ENCODE data around the gene OR2A14. TPM values are rescaled to one million over a fixed set of nuclear protein-coding genes. Genes with fewer than 3 reads are reported as not detected.
"Not testable (repeated sequence)": the region's sequence is repeated elsewhere in the genome, so short reads cannot be mapped to it uniquely, and the experiment has no call there.

Gene OR2A14
- total and polyA plus RNA-seq, 3 donors from 2014 or later, result not detected

GRCh38 chr7:144109283-144109682 is 13.7 kb upstream of the OR2A14 start, which contains the start of gene OR2A2:
Gene OR2A2 (plus strand): TSS chr7:144109583. CDS start chr7:144109583, 0 bp downstream.
- intact Hi-C loops (cut with DNase I; ENCODE audit: low total_unique reads), result no loop called here
- no peaks in the 10 kb centered on the region for H3K4me1 ChIP-seq
- DNase-seq, result no peak
- no peak for TF ChIP-seq POLR2A (IDR thresholded peaks at IDR 0.05)
- TF ChIP-seq CTCF (IDR thresholded peaks at IDR 0.05), result no peak
- 87 to 98% methylated on average over 2 of the region's 2 CpGs for WGBS, 2 donors
- no peak within 1 kb of the TSS for H3K4me3 ChIP-seq
- H3K27ac ChIP-seq, result no peak within 1 kb of the TSS
- no peaks in the 10 kb centered on the region for H3K9me3 ChIP-seq
- H3K27me3 ChIP-seq, result no peaks in the 10 kb centered on the region
- no peaks in the 10 kb centered on the region for H3K36me3 ChIP-seq (ENCODE audit: low read depth, missing control alignments)

GRCh38 chr7:144110272-144110671 is 12.7 kb upstream of the OR2A14 start:
- intact Hi-C loops (cut with DNase I; ENCODE audit: low total_unique reads), result no loop called here
- Histone ChIP-seq H3K4me3 (no peak overlapping the region), H3K9me3 (no peaks in the 10 kb centered on the region), H3K4me1 (no peaks in the 10 kb centered on the region), H3K27ac (no peak overlapping the region), H3K27me3 (no peaks in the 10 kb centered on the region), H3K36me3 (ENCODE audit: low read depth, missing control alignments) (no peaks in the 10 kb centered on the region)
- no peak for DNase-seq
- 81 to 83% methylated on average over 5 of the region's 5 CpGs for WGBS, 2 donors
- no peak for TF ChIP-seq CTCF (IDR thresholded peaks at IDR 0.05)
- TF ChIP-seq POLR2A (IDR thresholded peaks at IDR 0.05), result no peak

GRCh38 chr7:144113651-144114050 is 9.3 kb upstream of the OR2A14 start:
- intact Hi-C loops (cut with DNase I; ENCODE audit: low total_unique reads), result no loop called here
- WGBS, 2 donors, result 47 to 59% methylated on average over 1 of the region's 1 CpG

GRCh38 chr7:144118341-144118740 is 4.6 kb upstream of the OR2A14 start:
- 60 to 72% methylated on average over 7 to 8 of the region's 8 CpGs for WGBS, 2 donors
- Histone ChIP-seq H3K36me3 (ENCODE audit: low read depth, missing control alignments) (no peaks in the 10 kb centered on the region), H3K27me3 (no peaks in the 10 kb centered on the region), H3K9me3 (no peaks in the 10 kb centered on the region), H3K4me3 (no peak overlapping the region), H3K4me1 (no peaks in the 10 kb centered on the region), H3K27ac (no peak overlapping the region)
- intact Hi-C loops (cut with DNase I; ENCODE audit: low total_unique reads), result no loop called here
- DNase-seq, result no peak
- no peak for TF ChIP-seq POLR2A (IDR thresholded peaks at IDR 0.05)
- no peak for TF ChIP-seq CTCF (IDR thresholded peaks at IDR 0.05)

More at GRCh38 chr7:144113651-144114050, 9.3 kb upstream of the OR2A14 start:
- Histone ChIP-seq H3K4me3 (no peak overlapping the region), H3K27me3 (no peaks in the 10 kb centered on the region), H3K9me3 (no peaks in the 10 kb centered on the region), H3K27ac (no peak overlapping the region), H3K4me1 (no peaks in the 10 kb centered on the region), H3K36me3 (ENCODE audit: low read depth, missing control alignments) (no peaks in the 10 kb centered on the region)
- no peak for TF ChIP-seq CTCF (IDR thresholded peaks at IDR 0.05)
- no peak for TF ChIP-seq POLR2A (IDR thresholded peaks at IDR 0.05)
- no peak for DNase-seq

GRCh38 chr7:144127714-144128334 is 4.8 kb downstream of the OR2A14 start:
- no peaks in the 10 kb centered on the region for H3K36me3 ChIP-seq (ENCODE audit: low read depth, missing control alignments)
- no peak for TF ChIP-seq POLR2A (IDR thresholded peaks at IDR 0.05)
- peak; percentile 65 to 80 (median 79) for TF ChIP-seq CTCF (IDR thresholded peaks at IDR 0.05)
- peak; percentile 96 for DNase-seq
- 40 to 41% methylated on average over 6 of the region's 6 CpGs for WGBS, 2 donors
- H3K4me1 ChIP-seq, result no peaks in the 10 kb centered on the region
- no peaks in the 10 kb centered on the region for H3K27me3 ChIP-seq
- H3K9me3 ChIP-seq, result no peaks in the 10 kb centered on the region
- no peak overlapping the region for H3K4me3 ChIP-seq
- intact Hi-C loops (cut with DNase I; ENCODE audit: low total_unique reads), result no loop called here
- no peak overlapping the region for H3K27ac ChIP-seq

- H3K27me3 ChIP-seq; intact Hi-C loops (cut with DNase I; ENCODE audit: low total_unique reads); DNase-seq; H3K4me1 ChIP-seq; H3K4me3 ChIP-seq; H3K27ac ChIP-seq; H3K36me3 ChIP-seq (ENCODE audit: low read depth, missing control alignments); H3K9me3 ChIP-seq: not testable (repeated sequence)
- 60 to 72% methylated on average over 9 of the region's 9 CpGs for WGBS, 2 donors
These were observed 6.6 kb downstream of the OR2A14 start for GRCh38 chr7:144129601-144130000.
